H1 (cell line): ENCODE results near the gene UGT1A8. TPM values are rescaled to one million over a fixed set of nuclear protein-coding genes. Genes with fewer than 3 reads are reported as not detected.

ENCODE experiments used
- ASH2L ChIP-seq: fragments of 200-600, 300-600 bp; sonication (generic); IDR thresholded peaks from one replicate; pipeline ENCODE4 v1.7.1; 2017; ENCODE audit warnings: low read length
- ATF2 ChIP-seq: IDR thresholded peaks from 2 replicates; pipeline ENCODE4 v1.6.1; 2012; ENCODE audit warnings: low read length, inconsistent platforms
- CHD1 ChIP-seq: IDR thresholded peaks from 2 replicates; pipeline ENCODE4 v1.6.1; 2012; ENCODE audit warnings: low read depth, low read length, improper control_type of control experiment
- EGR1 ChIP-seq: IDR thresholded peaks from 2 replicates; pipeline ENCODE4 v1.6.1; 2011; ENCODE audit warnings: low read depth, low read length, borderline replicate concordance
- EZH2 ChIP-seq: fragments of 200-600 bp; sonication (generic); IDR thresholded peaks from 2 replicates; pipeline ENCODE4 v1.7.1; 2012; ENCODE audit warnings: low read depth, mild to moderate bottlenecking, moderate library complexity, low read length, inconsistent platforms; ENCODE audit not compliant: severe bottlenecking
- GABPA ChIP-seq: IDR thresholded peaks from 2 replicates; pipeline ENCODE4 v1.6.1; 2011; ENCODE audit warnings: mild to moderate bottlenecking, low read length, moderate library complexity, borderline replicate concordance; ENCODE audit not compliant: insufficient read depth
- JUND ChIP-seq: IDR thresholded peaks from 2 replicates; pipeline ENCODE4 v1.6.1; 2011; ENCODE audit warnings: mild to moderate bottlenecking, improper control_type of control experiment, low read length
- TCF12 ChIP-seq: IDR thresholded peaks from 2 replicates; pipeline ENCODE4 v1.6.1; 2011; ENCODE audit warnings: low read depth, mild to moderate bottlenecking, low read length
- polyA plus RNA-seq, 7 experiments: library from polyadenylated mRNA; depleted of rRNA in 3 of 7; stranded (reverse) in 5 of 7; unstranded in 2 of 7; fragments of >200 nt in 5 of 7; fragments of 200-250 nt in 2 of 7; gene quantifications; 1 replicate in 5 of 7; 2 replicates in 1 of 7; 4 replicates in 1 of 7; pipeline versions ENCODE4 v1.2.1 to v1.2.3, GENCODE V29; 2011 to 2013; ENCODE audit warnings: missing spikeins in 2 of 7, mixed read lengths in 2 of 7
- total RNA-seq: library from RNA; stranded (reverse); fragmentation: NEBNext Ultra II Directional; extraction: Animal tissue kit (Norgen Biotek cat#: 25700); gene quantifications from 2 replicates; pipeline ENCODE4 v1.2.1, GENCODE V29; 2021
- TF ChIP-seq, protein P1 (sequence below): fragments of 300-600 bp; sonication (generic); IDR thresholded peaks from 2 replicates; pipeline ENCODE4 v1.7.1; 2012; ENCODE audit warnings: low read length, moderate library complexity, mild to moderate bottlenecking, inconsistent platforms; ENCODE audit not compliant: insufficient replicate concordance
- TF ChIP-seq, protein P2 (sequence below): IDR thresholded peaks from 2 replicates; pipeline ENCODE4 v1.6.1; 2011; ENCODE audit warnings: low read depth, mild to moderate bottlenecking, low read length; ENCODE audit not compliant: insufficient read depth

UGT1A8 gene
- total and polyA plus RNA-seq, 2 of the 8 experiments (the other 6 are each of a cell fraction or from before 2014, with no cell fraction given), result not detected

DNA sequence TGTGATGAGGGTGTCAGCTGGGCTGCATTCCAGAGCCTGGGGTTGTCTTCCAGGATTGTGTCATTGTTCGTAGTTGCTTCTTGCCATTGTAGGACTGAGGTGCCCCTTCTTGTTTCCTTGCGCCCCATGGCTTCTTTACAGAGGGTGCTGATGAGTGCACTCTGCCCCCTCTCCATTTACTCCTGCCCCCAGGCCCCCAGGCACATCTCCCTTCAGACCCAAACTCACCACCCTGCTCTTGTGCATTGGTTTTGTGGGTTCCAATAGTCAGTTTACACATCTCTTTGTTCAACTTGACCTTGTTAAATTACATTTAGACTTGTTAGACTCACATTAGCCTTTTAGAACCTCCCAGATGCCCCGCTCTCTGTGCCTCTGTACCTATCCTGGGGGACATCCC is 203.8 kb downstream of the UGT1A8 start (continued):
- TF ChIP-seq, protein P1, sequence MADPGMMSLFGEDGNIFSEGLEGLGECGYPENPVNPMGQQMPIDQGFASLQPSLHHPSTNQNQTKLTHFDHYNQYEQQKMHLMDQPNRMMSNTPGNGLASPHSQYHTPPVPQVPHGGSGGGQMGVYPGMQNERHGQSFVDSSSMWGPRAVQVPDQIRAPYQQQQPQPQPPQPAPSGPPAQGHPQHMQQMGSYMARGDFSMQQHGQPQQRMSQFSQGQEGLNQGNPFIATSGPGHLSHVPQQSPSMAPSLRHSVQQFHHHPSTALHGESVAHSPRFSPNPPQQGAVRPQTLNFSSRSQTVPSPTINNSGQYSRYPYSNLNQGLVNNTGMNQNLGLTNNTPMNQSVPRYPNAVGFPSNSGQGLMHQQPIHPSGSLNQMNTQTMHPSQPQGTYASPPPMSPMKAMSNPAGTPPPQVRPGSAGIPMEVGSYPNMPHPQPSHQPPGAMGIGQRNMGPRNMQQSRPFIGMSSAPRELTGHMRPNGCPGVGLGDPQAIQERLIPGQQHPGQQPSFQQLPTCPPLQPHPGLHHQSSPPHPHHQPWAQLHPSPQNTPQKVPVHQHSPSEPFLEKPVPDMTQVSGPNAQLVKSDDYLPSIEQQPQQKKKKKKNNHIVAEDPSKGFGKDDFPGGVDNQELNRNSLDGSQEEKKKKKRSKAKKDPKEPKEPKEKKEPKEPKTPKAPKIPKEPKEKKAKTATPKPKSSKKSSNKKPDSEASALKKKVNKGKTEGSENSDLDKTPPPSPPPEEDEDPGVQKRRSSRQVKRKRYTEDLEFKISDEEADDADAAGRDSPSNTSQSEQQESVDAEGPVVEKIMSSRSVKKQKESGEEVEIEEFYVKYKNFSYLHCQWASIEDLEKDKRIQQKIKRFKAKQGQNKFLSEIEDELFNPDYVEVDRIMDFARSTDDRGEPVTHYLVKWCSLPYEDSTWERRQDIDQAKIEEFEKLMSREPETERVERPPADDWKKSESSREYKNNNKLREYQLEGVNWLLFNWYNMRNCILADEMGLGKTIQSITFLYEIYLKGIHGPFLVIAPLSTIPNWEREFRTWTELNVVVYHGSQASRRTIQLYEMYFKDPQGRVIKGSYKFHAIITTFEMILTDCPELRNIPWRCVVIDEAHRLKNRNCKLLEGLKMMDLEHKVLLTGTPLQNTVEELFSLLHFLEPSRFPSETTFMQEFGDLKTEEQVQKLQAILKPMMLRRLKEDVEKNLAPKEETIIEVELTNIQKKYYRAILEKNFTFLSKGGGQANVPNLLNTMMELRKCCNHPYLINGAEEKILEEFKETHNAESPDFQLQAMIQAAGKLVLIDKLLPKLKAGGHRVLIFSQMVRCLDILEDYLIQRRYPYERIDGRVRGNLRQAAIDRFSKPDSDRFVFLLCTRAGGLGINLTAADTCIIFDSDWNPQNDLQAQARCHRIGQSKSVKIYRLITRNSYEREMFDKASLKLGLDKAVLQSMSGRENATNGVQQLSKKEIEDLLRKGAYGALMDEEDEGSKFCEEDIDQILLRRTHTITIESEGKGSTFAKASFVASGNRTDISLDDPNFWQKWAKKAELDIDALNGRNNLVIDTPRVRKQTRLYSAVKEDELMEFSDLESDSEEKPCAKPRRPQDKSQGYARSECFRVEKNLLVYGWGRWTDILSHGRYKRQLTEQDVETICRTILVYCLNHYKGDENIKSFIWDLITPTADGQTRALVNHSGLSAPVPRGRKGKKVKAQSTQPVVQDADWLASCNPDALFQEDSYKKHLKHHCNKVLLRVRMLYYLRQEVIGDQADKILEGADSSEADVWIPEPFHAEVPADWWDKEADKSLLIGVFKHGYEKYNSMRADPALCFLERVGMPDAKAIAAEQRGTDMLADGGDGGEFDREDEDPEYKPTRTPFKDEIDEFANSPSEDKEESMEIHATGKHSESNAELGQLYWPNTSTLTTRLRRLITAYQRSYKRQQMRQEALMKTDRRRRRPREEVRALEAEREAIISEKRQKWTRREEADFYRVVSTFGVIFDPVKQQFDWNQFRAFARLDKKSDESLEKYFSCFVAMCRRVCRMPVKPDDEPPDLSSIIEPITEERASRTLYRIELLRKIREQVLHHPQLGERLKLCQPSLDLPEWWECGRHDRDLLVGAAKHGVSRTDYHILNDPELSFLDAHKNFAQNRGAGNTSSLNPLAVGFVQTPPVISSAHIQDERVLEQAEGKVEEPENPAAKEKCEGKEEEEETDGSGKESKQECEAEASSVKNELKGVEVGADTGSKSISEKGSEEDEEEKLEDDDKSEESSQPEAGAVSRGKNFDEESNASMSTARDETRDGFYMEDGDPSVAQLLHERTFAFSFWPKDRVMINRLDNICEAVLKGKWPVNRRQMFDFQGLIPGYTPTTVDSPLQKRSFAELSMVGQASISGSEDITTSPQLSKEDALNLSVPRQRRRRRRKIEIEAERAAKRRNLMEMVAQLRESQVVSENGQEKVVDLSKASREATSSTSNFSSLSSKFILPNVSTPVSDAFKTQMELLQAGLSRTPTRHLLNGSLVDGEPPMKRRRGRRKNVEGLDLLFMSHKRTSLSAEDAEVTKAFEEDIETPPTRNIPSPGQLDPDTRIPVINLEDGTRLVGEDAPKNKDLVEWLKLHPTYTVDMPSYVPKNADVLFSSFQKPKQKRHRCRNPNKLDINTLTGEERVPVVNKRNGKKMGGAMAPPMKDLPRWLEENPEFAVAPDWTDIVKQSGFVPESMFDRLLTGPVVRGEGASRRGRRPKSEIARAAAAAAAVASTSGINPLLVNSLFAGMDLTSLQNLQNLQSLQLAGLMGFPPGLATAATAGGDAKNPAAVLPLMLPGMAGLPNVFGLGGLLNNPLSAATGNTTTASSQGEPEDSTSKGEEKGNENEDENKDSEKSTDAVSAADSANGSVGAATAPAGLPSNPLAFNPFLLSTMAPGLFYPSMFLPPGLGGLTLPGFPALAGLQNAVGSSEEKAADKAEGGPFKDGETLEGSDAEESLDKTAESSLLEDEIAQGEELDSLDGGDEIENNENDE, result no peak
- TF ChIP-seq EZH2 (no peak), EGR1 (no peak), JUND (no peak), ASH2L (no peak), ATF2 (no peak), CHD1 (no peak), TCF12 (no peak), GABPA (no peak)
- TF ChIP-seq, protein P2, sequence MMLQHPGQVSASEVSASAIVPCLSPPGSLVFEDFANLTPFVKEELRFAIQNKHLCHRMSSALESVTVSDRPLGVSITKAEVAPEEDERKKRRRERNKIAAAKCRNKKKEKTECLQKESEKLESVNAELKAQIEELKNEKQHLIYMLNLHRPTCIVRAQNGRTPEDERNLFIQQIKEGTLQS, result no peak
